Subcutaneous abdominal adipose tissue (tissue), 5 donors: Measurements from ENCODE around the gene SUN5.
"Not testable (repeated sequence)": the region's sequence is repeated elsewhere in the genome, so short reads cannot be mapped to it uniquely, and the experiment has no call there.

ENCODE experiments used
- H3K27ac ChIP-seq: one replicate; pipeline ENCODE4 v1.7.0; 2013; ENCODE audit warnings: low read depth, mild to moderate bottlenecking, inconsistent platforms, low read length, moderate library complexity
- H3K27me3 ChIP-seq, 5 donors: one replicate each; pipeline ENCODE4 v1.7.0; 2013; ENCODE audit warnings: low read length in 5 of 5, inconsistent platforms in 1 of 5; ENCODE audit not compliant: control insufficient read depth in 5 of 5, insufficient read depth in 4 of 5
- H3K36me3 ChIP-seq, 5 donors: one replicate each; pipeline ENCODE4 v1.7.0; 2013; ENCODE audit warnings: low read length in 5 of 5; ENCODE audit not compliant: control insufficient read depth in 5 of 5, insufficient read depth in 5 of 5
- H3K4me1 ChIP-seq, 5 donors: one replicate each; pipeline ENCODE4 v1.7.0; 2013; ENCODE audit warnings: low read length in 5 of 5, mild to moderate bottlenecking in 3 of 5, moderate library complexity in 1 of 5; ENCODE audit not compliant: control insufficient read depth in 5 of 5, insufficient read depth in 5 of 5
- H3K4me3 ChIP-seq, 5 donors: one replicate each; pipeline ENCODE4 v1.7.0; 2013; ENCODE audit warnings: low read length in 5 of 5, low read depth in 1 of 5
- H3K9ac ChIP-seq, 5 donors: one replicate each; pipeline ENCODE4 v1.7.0; 2013; ENCODE audit warnings: low read length in 5 of 5, mild to moderate bottlenecking in 4 of 5, moderate library complexity in 3 of 5
- H3K9me3 ChIP-seq, 5 donors: one replicate each; pipeline ENCODE4 v1.7.0; 2013; ENCODE audit warnings: low read length in 5 of 5; ENCODE audit not compliant: control insufficient read depth in 5 of 5
- donor health status: healthy.
- donor health status: healthy.
- donor health status: healthy.
- donor health status: healthy.
- donor health status: healthy.

SUN5 gene, protein sequence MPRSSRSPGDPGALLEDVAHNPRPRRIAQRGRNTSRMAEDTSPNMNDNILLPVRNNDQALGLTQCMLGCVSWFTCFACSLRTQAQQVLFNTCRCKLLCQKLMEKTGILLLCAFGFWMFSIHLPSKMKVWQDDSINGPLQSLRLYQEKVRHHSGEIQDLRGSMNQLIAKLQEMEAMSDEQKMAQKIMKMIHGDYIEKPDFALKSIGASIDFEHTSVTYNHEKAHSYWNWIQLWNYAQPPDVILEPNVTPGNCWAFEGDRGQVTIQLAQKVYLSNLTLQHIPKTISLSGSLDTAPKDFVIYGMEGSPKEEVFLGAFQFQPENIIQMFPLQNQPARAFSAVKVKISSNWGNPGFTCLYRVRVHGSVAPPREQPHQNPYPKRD

DNA sequence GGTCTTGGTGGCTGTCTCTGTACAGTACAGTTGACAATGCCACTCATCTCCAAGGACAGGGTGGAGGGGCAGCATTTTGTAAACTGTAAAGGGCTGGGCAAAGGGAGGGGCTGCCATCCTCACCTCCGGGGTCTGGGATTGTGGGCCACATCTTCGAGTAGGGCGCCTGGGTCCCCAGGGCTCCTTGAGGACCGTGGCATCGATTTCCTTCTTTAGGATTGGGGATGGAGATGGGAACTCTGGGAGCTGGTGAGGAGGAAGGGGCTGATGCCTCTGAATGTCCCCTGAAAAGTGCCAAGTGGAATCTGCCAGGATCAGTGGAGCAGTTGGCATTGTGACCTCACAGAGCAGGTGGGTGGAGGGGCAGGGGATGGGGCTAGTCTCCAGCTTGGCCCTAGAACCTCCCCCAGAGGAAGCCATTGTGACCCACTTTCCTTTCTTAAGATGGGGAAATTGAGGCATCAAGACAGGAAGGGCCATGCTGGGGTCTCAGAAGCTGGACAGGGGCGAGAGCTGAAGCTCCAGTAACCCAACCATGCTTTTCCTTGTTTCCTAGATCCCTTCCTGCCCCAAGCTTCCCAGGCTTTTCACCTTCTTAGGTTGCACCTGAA is at the start of gene SUN5:
Gene SUN5, minus strand, starts transcription at position 293 of the 611 bp plus-strand sequence. Its CDS starts 93 bp downstream, at position 200.
- Histone ChIP-seq H3K27me3 (no peaks in the 10 kb centered on the region), H3K9ac (no peak within 1 kb of the TSS), H3K4me3 (no peak within 1 kb of the TSS), H3K4me1 (peaks cover under 1 to 15% (median 10%) of the 10 kb centered on the region in 5 donors), H3K36me3 (no peaks in the 10 kb centered on the region), H3K27ac (no peak within 1 kb of the TSS), H3K9me3 (peaks cover 0 to 11% (median 5%) of the 10 kb centered on the region in 5 donors)

DNA sequence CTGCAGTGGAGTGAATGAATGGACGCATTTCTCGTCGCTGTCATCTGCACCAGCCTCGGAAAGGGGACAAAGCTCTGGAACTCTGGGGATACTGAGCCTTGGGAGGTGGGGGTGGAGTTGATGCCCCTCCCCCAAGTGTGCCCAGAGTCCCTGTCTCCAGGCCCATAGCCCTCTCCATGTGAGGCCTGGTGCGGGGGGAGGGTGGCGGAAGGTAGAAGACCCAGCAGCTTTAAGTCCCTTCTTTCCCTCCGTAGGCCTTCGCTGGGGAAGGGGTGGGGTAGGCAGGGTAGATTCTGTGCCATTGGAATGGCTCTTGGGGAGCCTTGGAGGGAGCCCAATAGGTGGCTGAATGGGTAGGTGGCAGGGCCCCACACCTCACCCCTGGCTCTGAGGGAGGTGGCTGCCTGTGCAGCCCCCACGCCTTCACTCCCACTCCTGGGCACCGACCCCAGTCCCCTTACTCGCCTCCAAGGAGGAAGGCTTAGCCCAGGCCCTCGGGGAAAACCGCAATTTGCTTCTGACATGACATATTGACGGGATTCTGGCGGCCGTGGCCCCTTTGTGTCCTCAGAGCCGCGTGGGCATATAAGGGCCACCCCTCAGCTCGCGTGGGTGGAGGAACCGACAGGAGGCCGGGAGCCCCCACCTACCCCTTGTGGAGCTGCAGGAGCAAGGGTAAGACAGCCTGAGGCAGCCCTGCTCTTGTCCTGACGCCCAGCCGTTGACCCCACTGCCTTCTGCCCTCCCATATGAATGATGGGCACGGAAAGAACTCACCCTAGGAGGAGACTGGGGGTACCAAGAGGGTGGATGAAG is 49.3 kb upstream of the SUN5 start, which contains the start of gene BPIFB3:
Gene BPIFB3, plus strand, starts transcription at position 613 of the 816 bp plus-strand sequence. CDS start 1,533 bp downstream, outside the sequence.
- Histone ChIP-seq H3K27me3 (peaks cover 0 to 12% (median 3%) of the 10 kb centered on the region in 5 donors), H3K9me3 (no peaks in the 10 kb centered on the region), H3K4me3 (no peak within 1 kb of the TSS), H3K36me3 (no peaks in the 10 kb centered on the region), H3K9ac (no peak within 1 kb of the TSS), H3K27ac (no peak within 1 kb of the TSS), H3K4me1 (peaks cover 0 to 6% (median 4%) of the 10 kb centered on the region in 5 donors)

DNA sequence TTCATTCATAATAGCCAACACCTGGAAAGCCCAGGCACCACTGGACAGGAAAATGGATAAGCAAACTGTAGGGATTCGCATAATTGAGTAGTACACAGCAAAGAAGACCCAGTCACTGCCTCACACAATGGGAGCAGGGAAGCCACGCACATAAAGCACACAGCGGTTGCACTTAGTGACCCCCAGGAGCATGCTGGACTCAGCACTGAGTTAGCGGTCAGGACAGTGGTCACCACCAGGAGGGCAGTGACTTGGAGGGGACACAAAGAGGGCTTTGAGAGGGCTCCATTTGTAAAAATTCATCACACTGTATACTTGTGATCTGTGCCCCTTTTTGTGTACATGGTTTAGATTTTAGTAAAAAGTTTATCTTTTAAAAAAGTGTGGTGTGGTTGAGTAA is 47.1 kb upstream of the SUN5 start:
- Histone ChIP-seq H3K9ac (no peak overlapping the region), H3K4me3 (no peak overlapping the region), H3K27ac (no peak overlapping the region), H3K9me3 (peaks cover 0 to 7% (median 1%) of the 10 kb centered on the region in 5 donors), H3K4me1 (no peaks in the 10 kb centered on the region), H3K36me3 (no peaks in the 10 kb centered on the region), H3K27me3 (peaks cover 0 to 12% (median 3%) of the 10 kb centered on the region in 5 donors)

DNA sequence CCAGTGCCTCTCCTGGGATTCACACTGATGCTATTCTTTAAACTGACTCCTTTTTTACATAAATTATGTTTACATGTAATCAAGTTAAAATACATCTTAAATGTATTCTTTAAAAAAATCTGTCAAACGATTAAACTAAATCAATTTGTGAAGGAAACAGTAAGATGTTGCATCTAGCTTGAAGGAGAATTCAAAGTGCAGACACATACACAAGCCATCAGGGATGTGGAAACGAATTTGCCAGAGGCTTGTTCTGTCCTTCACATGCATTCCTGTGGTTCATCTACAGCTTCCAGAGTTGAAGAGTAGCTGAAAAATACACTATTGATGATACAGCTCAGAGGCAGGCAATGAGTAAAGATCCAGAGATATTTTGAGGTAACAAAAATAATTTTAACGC is 42.2 kb upstream of the SUN5 start:
- no peak overlapping the region for H3K9ac ChIP-seq
- H3K9me3 ChIP-seq = peaks cover 0 to 18% (median 15%) of the 10 kb centered on the region in 5 donors
- H3K27ac ChIP-seq = no peak overlapping the region
- no peaks in the 10 kb centered on the region for H3K4me1 ChIP-seq
- no peaks in the 10 kb centered on the region for H3K36me3 ChIP-seq
- no peaks in the 10 kb centered on the region for H3K27me3 ChIP-seq
- H3K4me3 ChIP-seq = no peak overlapping the region

DNA sequence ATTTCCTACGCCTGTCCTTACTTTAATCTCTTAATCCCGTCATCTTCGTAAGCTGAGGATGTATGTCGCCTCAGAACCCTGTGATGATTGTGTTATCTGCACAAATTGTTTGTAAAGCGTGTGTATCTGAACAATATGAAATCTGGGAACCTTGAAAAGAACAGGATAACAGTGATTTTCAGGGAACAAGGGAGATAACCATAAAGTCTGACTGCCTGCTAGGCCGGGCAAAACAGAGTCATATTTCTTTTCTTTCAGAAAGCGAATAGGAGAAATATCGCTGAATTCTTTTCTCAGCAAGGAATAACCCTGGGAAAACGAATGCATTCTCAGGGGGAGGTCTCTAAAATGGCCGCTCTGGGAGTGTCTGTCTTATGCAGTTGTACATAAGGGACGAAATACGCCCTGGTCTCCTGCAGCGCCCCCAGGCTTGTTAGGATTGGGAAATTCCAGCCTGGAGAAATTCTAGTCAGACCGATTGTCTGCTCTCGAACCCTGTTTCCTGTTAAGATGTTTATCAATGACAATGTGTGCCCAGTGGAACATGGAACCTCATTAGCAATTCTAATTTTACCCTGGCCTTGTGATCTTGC is 41.0 kb upstream of the SUN5 start:
- H3K4me3 ChIP-seq, H3K36me3 ChIP-seq, H3K9ac ChIP-seq, H3K4me1 ChIP-seq, H3K27ac ChIP-seq, H3K27me3 ChIP-seq: not testable (repeated sequence)
- peaks cover 0 to 18% (median 15%) of the 10 kb centered on the region in 5 donors for H3K9me3 ChIP-seq

DNA sequence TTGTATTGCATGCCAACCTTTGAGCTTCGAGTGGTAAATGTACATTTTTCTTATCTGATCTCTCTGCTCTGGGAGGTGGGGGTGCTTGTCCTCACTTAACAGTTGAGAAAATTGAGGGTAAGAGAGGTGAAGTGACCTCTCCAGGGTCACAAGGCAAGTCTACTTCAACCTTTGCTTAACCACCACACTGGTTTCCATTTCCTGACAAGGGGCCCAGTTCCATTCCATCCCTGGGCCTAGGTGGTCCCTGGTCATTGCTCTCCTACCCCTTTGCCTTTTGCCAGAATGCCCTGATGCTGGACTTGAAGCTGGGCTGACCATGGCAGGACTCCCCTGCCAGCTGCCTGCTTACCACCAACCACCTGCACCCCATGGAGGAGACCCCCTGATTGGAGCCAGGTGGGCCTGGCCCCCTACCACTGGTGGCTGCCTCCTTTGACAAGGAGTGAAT is 39.5 kb upstream of the SUN5 start:
- Histone ChIP-seq H3K27ac (no peak overlapping the region), H3K4me1 (no peaks in the 10 kb centered on the region), H3K9me3 (peaks cover 0 to 18% (median 15%) of the 10 kb centered on the region in 5 donors), H3K36me3 (no peaks in the 10 kb centered on the region), H3K9ac (no peak overlapping the region), H3K27me3 (no peaks in the 10 kb centered on the region), H3K4me3 (no peak overlapping the region)

DNA sequence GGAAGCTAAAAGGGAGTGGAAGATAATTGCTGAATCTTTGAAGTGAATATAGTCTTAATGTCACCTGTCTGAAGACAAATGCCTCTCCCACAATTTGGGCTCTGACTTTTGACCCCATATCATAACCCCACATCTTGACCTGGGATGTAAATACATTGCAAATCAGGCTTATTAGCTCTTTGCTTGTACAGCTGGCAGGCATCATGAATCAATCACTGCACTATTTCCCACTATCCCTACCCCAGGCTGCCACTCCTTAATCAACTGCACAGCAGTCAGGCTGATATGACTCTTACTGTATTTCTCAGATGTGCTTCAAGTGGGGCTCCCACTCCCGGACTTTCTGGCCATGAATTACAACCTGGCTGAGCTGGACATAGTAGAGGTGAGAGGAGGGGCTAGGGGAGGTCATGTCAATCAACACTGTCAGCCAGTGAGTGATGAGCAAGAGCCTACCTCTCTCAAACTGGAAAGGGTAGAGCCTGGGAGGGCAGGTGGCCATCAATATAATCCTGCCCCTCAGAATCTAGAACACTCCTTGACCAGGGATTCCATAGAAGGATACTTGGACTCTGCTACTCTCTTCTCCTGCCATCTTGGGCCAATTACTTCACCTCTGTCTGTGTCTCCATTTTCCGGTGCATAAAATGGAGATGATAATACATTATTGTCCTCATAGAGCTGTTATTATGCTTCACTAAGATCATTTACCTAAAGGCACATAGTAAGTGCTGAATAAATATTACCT is 38.9 kb upstream of the SUN5 start:
- H3K27ac ChIP-seq = no peak overlapping the region
- H3K9ac ChIP-seq = no peak overlapping the region
- H3K4me1 ChIP-seq = no peaks in the 10 kb centered on the region
- H3K27me3 ChIP-seq = no peaks in the 10 kb centered on the region
- peaks cover 0 to 18% (median 15%) of the 10 kb centered on the region in 5 donors for H3K9me3 ChIP-seq
- H3K36me3 ChIP-seq = no peaks in the 10 kb centered on the region
- H3K4me3 ChIP-seq = no peak overlapping the region

DNA sequence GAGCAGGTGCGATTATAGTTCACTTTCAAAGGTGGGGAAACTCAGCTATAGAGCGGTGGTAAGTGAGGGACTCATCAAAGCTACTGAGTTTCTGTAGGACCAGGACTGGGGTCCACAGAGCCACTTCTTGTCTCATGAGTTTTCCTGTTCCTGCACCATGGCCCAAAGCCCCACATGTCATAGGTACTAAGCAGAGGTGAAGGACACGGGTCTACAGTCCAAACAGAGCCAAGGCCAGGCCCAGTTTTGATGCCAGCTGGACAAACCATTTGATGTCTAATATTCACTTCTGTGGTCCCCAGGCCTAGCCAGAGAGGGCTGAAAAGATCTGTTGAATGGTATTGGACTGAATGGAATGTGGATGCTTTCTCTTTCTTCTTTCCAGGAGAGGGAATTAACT is 38.2 kb upstream of the SUN5 start:
- H3K9me3 ChIP-seq = peaks cover 0 to 17% (median 15%) of the 10 kb centered on the region in 5 donors
- H3K4me1 ChIP-seq = no peaks in the 10 kb centered on the region
- no peak overlapping the region for H3K27ac ChIP-seq
- no peaks in the 10 kb centered on the region for H3K36me3 ChIP-seq
- no peak overlapping the region for H3K4me3 ChIP-seq
- no peak overlapping the region for H3K9ac ChIP-seq
- no peaks in the 10 kb centered on the region for H3K27me3 ChIP-seq

DNA sequence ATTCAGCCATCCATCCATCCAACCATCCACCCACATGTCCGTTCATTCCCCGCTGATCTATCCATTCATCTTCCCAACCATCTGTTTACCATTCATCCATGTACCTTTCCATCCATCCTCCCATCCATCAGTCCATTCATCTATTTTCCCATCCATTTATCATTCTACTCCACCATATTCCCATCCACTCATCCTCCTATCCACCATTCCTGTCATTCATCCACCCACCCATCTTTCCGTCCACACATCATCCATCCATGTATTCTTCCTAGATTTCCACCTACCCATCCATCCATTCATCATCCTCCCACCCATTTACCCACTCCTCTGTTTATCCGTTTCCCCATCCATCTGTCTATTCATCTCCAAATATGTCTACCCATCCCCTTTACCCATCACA is 34.0 kb upstream of the SUN5 start:
- Histone ChIP-seq H3K4me3 (no peak overlapping the region), H3K27me3 (peaks cover 0 to 8% (median 0%) of the 10 kb centered on the region in 5 donors), H3K27ac (no peak overlapping the region), H3K9me3 (peaks cover 0 to 5% (median 2%) of the 10 kb centered on the region in 5 donors), H3K9ac (no peak overlapping the region), H3K4me1 (no peaks in the 10 kb centered on the region), H3K36me3 (no peaks in the 10 kb centered on the region)
